Endothelial cell (in vitro differentiated cells): ENCODE data around the gene GLS. TPM values are rescaled to one million over a fixed set of nuclear protein-coding genes. Genes with fewer than 3 reads are reported as not detected.
"Not testable (repeated sequence)": the region's sequence is repeated elsewhere in the genome, so short reads cannot be mapped to it uniquely, and the experiment has no call there.

ENCODE experiments used
- DNase-seq: peaks from one replicate; pipeline ENCODE4 v3.0.0; 2021; ENCODE audit warnings: low spot score
- H3K27ac Mint-ChIP-seq: one replicate; pipeline ENCODE4 v1.8.0; 2021; ENCODE audit warnings: mixed read lengths, inconsistent platforms; ENCODE audit not compliant: unreplicated experiment
- H3K27me3 Mint-ChIP-seq: one replicate; pipeline ENCODE4 v1.8.0; 2021; ENCODE audit warnings: mild to moderate bottlenecking, moderate library complexity, mixed read lengths, inconsistent platforms; ENCODE audit not compliant: unreplicated experiment
- H3K36me3 Mint-ChIP-seq: one replicate; pipeline ENCODE4 v1.8.0; 2021; ENCODE audit warnings: mild to moderate bottlenecking, low read depth, mixed read lengths, inconsistent platforms; ENCODE audit not compliant: unreplicated experiment
- H3K4me1 Mint-ChIP-seq: one replicate; pipeline ENCODE4 v1.8.0; 2021; ENCODE audit warnings: mild to moderate bottlenecking, mixed read lengths, inconsistent platforms; ENCODE audit not compliant: unreplicated experiment
- H3K4me3 Mint-ChIP-seq: one replicate; pipeline ENCODE4 v1.8.0; 2021; ENCODE audit warnings: mild to moderate bottlenecking, mixed read lengths, inconsistent platforms; ENCODE audit not compliant: unreplicated experiment
- H3K9me3 Mint-ChIP-seq: one replicate; pipeline ENCODE4 v1.8.0; 2021; ENCODE audit warnings: mixed read lengths, inconsistent platforms; ENCODE audit not compliant: unreplicated experiment
- CTCF ChIP-seq: fragments of 200-600 bp; sonication (generic); IDR thresholded peaks from one replicate; pipeline ENCODE4 v1.5.0; 2021; ENCODE audit warnings: antibody characterized with exemption; ENCODE audit not compliant: unreplicated experiment
- total RNA-seq: library from RNA; stranded (reverse); fragmentation: NEBNext Ultra II Directional; extraction: Animal tissue kit (Norgen Biotek cat#: 25700); gene quantifications from one replicate; pipeline ENCODE4 v1.2.1, GENCODE V29; 2021; ENCODE audit not compliant: unreplicated experiment

The GLS gene
- total RNA-seq, 1 donor from 2014 or later, result 130 TPM

GRCh38 chr2:190847504-190848081 is 33.0 kb upstream of the GLS start:
- Mint-ChIP-seq H3K36me3 (no peaks in the 10 kb centered on the region), H3K27me3 (no peaks in the 10 kb centered on the region), H3K4me3 (no peak overlapping the region), H3K4me1 (no peaks in the 10 kb centered on the region), H3K9me3 (no peaks in the 10 kb centered on the region), H3K27ac (no peak overlapping the region)
- TF ChIP-seq CTCF, result no peak
- no peak for DNase-seq

- H3K27ac Mint-ChIP-seq, result no peak overlapping the region
- no peaks in the 10 kb centered on the region for H3K27me3 Mint-ChIP-seq
- DNase-seq, result no peak
- no peak overlapping the region for H3K4me3 Mint-ChIP-seq
- no peak for TF ChIP-seq CTCF
- H3K36me3 Mint-ChIP-seq, result no peaks in the 10 kb centered on the region
- no peaks in the 10 kb centered on the region for H3K4me1 Mint-ChIP-seq
- H3K9me3 Mint-ChIP-seq, result no peaks in the 10 kb centered on the region
Measured at GRCh38 chr2:190849774-190850173, 30.8 kb upstream of the GLS start.

GRCh38 chr2:190853022-190853421 is 27.6 kb upstream of the GLS start:
- not testable (repeated sequence) for H3K4me3 Mint-ChIP-seq, H3K36me3 Mint-ChIP-seq, DNase-seq, H3K27ac Mint-ChIP-seq, H3K4me1 Mint-ChIP-seq, H3K9me3 Mint-ChIP-seq, H3K27me3 Mint-ChIP-seq

GRCh38 chr2:190853531-190854383 is 26.9 kb upstream of the GLS start:
- DNase-seq, result no peak
- Mint-ChIP-seq H3K36me3 (no peaks in the 10 kb centered on the region), H3K27me3 (no peaks in the 10 kb centered on the region), H3K9me3 (no peaks in the 10 kb centered on the region), H3K27ac (no peak overlapping the region), H3K4me3 (no peak overlapping the region), H3K4me1 (no peaks in the 10 kb centered on the region)
- TF ChIP-seq CTCF, result no peak

GRCh38 chr2:190854726-190855125 is 25.9 kb upstream of the GLS start:
- H3K4me3 Mint-ChIP-seq, result no peak overlapping the region
- no peak for DNase-seq
- H3K27ac Mint-ChIP-seq, result no peak overlapping the region
- no peaks in the 10 kb centered on the region for H3K27me3 Mint-ChIP-seq
- no peaks in the 10 kb centered on the region for H3K36me3 Mint-ChIP-seq
- H3K9me3 Mint-ChIP-seq, result no peaks in the 10 kb centered on the region
- no peak for TF ChIP-seq CTCF
- H3K4me1 Mint-ChIP-seq, result peaks cover 5% of the 10 kb centered on the region
